Raji (cell line): ENCODE measurements around the gene NTPCR.

Source experiments
- POLR2A ChIP-seq: IDR thresholded peaks from 2 replicates; pipeline ENCODE4 v1.6.1; 2011; ENCODE audit warnings: low read depth, low read length, control low read depth; ENCODE audit not compliant: insufficient read depth

The NTPCR gene

GRCh38 chr1:232944347-232944746 is 6.1 kb upstream of the NTPCR start:
- no peak for TF ChIP-seq POLR2A

GRCh38 chr1:232949636-232950196 is 695 bp upstream of the NTPCR start:
- TF ChIP-seq POLR2A = no peak

- TF ChIP-seq POLR2A = no peak
Measured at GRCh38 chr1:232951180-232951579, 769 bp downstream of the NTPCR start.

- TF ChIP-seq POLR2A = no peak
Measured at GRCh38 chr1:232951605-232952004, 1.2 kb downstream of the NTPCR start.

- no peak for TF ChIP-seq POLR2A
Measured at GRCh38 chr1:232952514-232953499, 2.4 kb downstream of the NTPCR start.

- no peak for TF ChIP-seq POLR2A
Measured at GRCh38 chr1:232954594-232955365, 4.4 kb downstream of the NTPCR start.

- TF ChIP-seq POLR2A = no peak
Measured at GRCh38 chr1:232956081-232956480, 5.7 kb downstream of the NTPCR start.

GRCh38 chr1:232958067-232958466 is 7.7 kb downstream of the NTPCR start:
- no peak for TF ChIP-seq POLR2A

GRCh38 chr1:232962761-232963745 is 12.6 kb downstream of the NTPCR start:
- TF ChIP-seq POLR2A = no peak

GRCh38 chr1:232964601-232965000 is 14.2 kb downstream of the NTPCR start:
- no peak for TF ChIP-seq POLR2A

GRCh38 chr1:232965124-232965911 is 14.9 kb downstream of the NTPCR start:
- no peak for TF ChIP-seq POLR2A

GRCh38 chr1:232965912-232966217 is 15.5 kb downstream of the NTPCR start:
- no peak for TF ChIP-seq POLR2A

GRCh38 chr1:232966663-232967062 is 16.3 kb downstream of the NTPCR start:
- TF ChIP-seq POLR2A = no peak

GRCh38 chr1:232968391-232968790 is 18.0 kb downstream of the NTPCR start:
- no peak for TF ChIP-seq POLR2A
